Suppressor macrophage treated with lipopolysaccharide for 1 hour (primary cell): ENCODE data around the gene DCTD.
A peak's percentile ranks its signal among the peaks of the same experiment; 100 is the strongest.

ENCODE experiments used
- DNase-seq, 3 donors: peaks; one replicate each; pipeline ENCODE4 v3.0.0-alpha.2; 2020 to 2022

DCTD gene

GRCh38 chr4:182888891-182889290 lies 28.3 kb downstream of the DCTD start:
- DNase-seq = no peak

GRCh38 chr4:182886768-182887167 lies 30.4 kb downstream of the DCTD start:
- no peak for DNase-seq

GRCh38 chr4:182886205-182886604 lies 31.0 kb downstream of the DCTD start:
- no peak for DNase-seq

GRCh38 chr4:182885738-182886077 lies 31.5 kb downstream of the DCTD start:
- no peak for DNase-seq

- no peak for DNase-seq
These were observed 32.0 kb downstream of the DCTD start for GRCh38 chr4:182885022-182885737.

- DNase-seq = no peak
These were observed 33.1 kb downstream of the DCTD start for GRCh38 chr4:182884040-182884439.

GRCh38 chr4:182883351-182883750 lies 33.8 kb downstream of the DCTD start:
- DNase-seq = no peak

GRCh38 chr4:182881914-182882313 lies 35.3 kb downstream of the DCTD start:
- no peak for DNase-seq

- DNase-seq = no peak
These were observed 36.5 kb downstream of the DCTD start for GRCh38 chr4:182880387-182881356.

GRCh38 chr4:182879913-182880312 lies 37.3 kb downstream of the DCTD start:
- no peak for DNase-seq

- no peak for DNase-seq
These were observed 38.3 kb downstream of the DCTD start for GRCh38 chr4:182878633-182879495.

GRCh38 chr4:182877326-182877883 lies 39.8 kb downstream of the DCTD start:
- DNase-seq = no peak

- no peak for DNase-seq
These were observed 40.8 kb downstream of the DCTD start for GRCh38 chr4:182876427-182876826.

GRCh38 chr4:182875453-182876405 lies 41.5 kb downstream of the DCTD start:
- DNase-seq = no peak

GRCh38 chr4:182874797-182875345 lies 42.3 kb downstream of the DCTD start:
- DNase-seq = no peak

- DNase-seq = peak in 1 of 3 donors; percentile 10
These were observed 42.9 kb downstream of the DCTD start for GRCh38 chr4:182874304-182874751.

- DNase-seq = no peak
These were observed 43.5 kb downstream of the DCTD start for GRCh38 chr4:182873726-182874125.

- no peak for DNase-seq
These were observed 43.9 kb downstream of the DCTD start for GRCh38 chr4:182873289-182873688.

GRCh38 chr4:182872886-182873285 lies 44.3 kb downstream of the DCTD start:
- no peak for DNase-seq

- DNase-seq = no peak
These were observed 45.6 kb downstream of the DCTD start for GRCh38 chr4:182871616-182872015.

- DNase-seq = no peak
These were observed 47.5 kb downstream of the DCTD start for GRCh38 chr4:182869697-182870096.
